Endodermal cell (in vitro differentiated cells): ENCODE measurements around the gene PHETA1. TPM values are rescaled to one million over a fixed set of nuclear protein-coding genes. Genes with fewer than 3 reads are reported as not detected.
"Not testable (repeated sequence)": the region's sequence is repeated elsewhere in the genome, so short reads cannot be mapped to it uniquely, and the experiment has no call there.

ENCODE experiments used
- DNase-seq: peaks from one replicate; pipeline ENCODE4 v3.0.0-alpha.2; 2017
- H3K27ac ChIP-seq: 2 replicates; pipeline ENCODE4 v1.5.1; 2013; ENCODE audit warnings: mild to moderate bottlenecking, low read depth, low read length, moderate library complexity
- H3K27me3 ChIP-seq: 2 replicates; pipeline ENCODE4 v1.6.1; 2013; ENCODE audit warnings: mild to moderate bottlenecking, low read length, moderate library complexity; ENCODE audit not compliant: insufficient read depth, control insufficient read depth, poor library complexity, severe bottlenecking
- H3K36me3 ChIP-seq: 2 replicates; pipeline ENCODE4 v1.7.0; 2013; ENCODE audit warnings: mild to moderate bottlenecking, low read length, moderate library complexity; ENCODE audit not compliant: control insufficient read depth, insufficient read depth
- H3K4me1 ChIP-seq: one replicate; pipeline ENCODE4 v1.7.0; 2013; ENCODE audit warnings: low read length; ENCODE audit not compliant: control insufficient read depth, insufficient read depth
- H3K4me3 ChIP-seq: 2 replicates; pipeline ENCODE4 v1.5.1; 2013; ENCODE audit warnings: mild to moderate bottlenecking, low read length, moderate library complexity
- H3K9ac ChIP-seq: 2 replicates; pipeline ENCODE4 v1.6.1; 2013; ENCODE audit warnings: mild to moderate bottlenecking, low read length, moderate library complexity; ENCODE audit not compliant: poor library complexity, severe bottlenecking; ENCODE audit errors: extremely low read depth
- H3K9me3 ChIP-seq: 2 replicates; pipeline ENCODE4 v1.6.1; 2013; ENCODE audit warnings: mild to moderate bottlenecking, low read length, moderate library complexity; ENCODE audit not compliant: control insufficient read depth
- H3K27ac Mint-ChIP-seq: 2 replicates; pipeline ENCODE4 v1.8.0; 2020; ENCODE audit warnings: mixed read lengths
- H3K27me3 Mint-ChIP-seq: 2 replicates; pipeline ENCODE4 v1.8.0; 2021; ENCODE audit warnings: mild to moderate bottlenecking, mixed read lengths; ENCODE audit not compliant: insufficient read depth
- H3K36me3 Mint-ChIP-seq: 2 replicates; pipeline ENCODE4 v1.8.0; 2020; ENCODE audit warnings: low read depth, mixed read lengths
- H3K4me1 Mint-ChIP-seq: 2 replicates; pipeline ENCODE4 v1.8.0; 2020; ENCODE audit warnings: mixed read lengths
- H3K4me3 Mint-ChIP-seq: 2 replicates; pipeline ENCODE4 v1.8.0; 2020; ENCODE audit warnings: mild to moderate bottlenecking, moderate library complexity, mixed read lengths
- H3K9me3 Mint-ChIP-seq: 2 replicates; pipeline ENCODE4 v1.8.0; 2020; ENCODE audit warnings: mild to moderate bottlenecking, mixed read lengths
- CTCF ChIP-seq: fragments of 200-600 bp; sonication (generic); conservative IDR thresholded peaks from 2 replicates; pipeline ENCODE4 v1.5.0; 2021; ENCODE audit warnings: antibody characterized with exemption, mild to moderate bottlenecking
- WGBS, 2 experiments: methylation state at CpG; one replicate each; pipeline versions ENCODE4 v1.1.5 to v1.1.7; 2013; ENCODE audit warnings: missing lambda C conversion rate in 2 of 2, mixed read lengths in 1 of 2; ENCODE audit not compliant: insufficient coverage in 1 of 2, insufficient read length in 1 of 2; 5-methylcytosine and 5-hydroxymethylcytosine counted together
- total RNA-seq, 2 donors: library from RNA; stranded (reverse); fragmentation: NEBNext Ultra II Directional in 1 of 2; extraction: Animal tissue kit (Norgen Biotek cat#: 25700) in 1 of 2; gene quantifications; 2 replicates in 1 of 2; 3 replicates in 1 of 2; pipeline ENCODE4 v1.2.1, GENCODE V29; 2021

The PHETA1 gene
- total RNA-seq, 2 donors from 2014 or later = 15.0 to 19.2 TPM

- H3K9me3 Mint-ChIP-seq = no peaks in the 10 kb centered on the region
- H3K27me3 ChIP-seq = no peaks in the 10 kb centered on the region
- no peak for TF ChIP-seq CTCF
- H3K4me1 ChIP-seq = no peaks in the 10 kb centered on the region
- no peaks in the 10 kb centered on the region for H3K36me3 Mint-ChIP-seq
- H3K27ac ChIP-seq = no peak overlapping the region
- H3K4me3 ChIP-seq = no peak overlapping the region
- 90 to 97% methylated on average over 4 of the region's 4 CpGs for WGBS, 2 experiments
- H3K27ac Mint-ChIP-seq = no peak overlapping the region
- DNase-seq = no peak
- no peak overlapping the region for H3K4me3 Mint-ChIP-seq
- peaks cover 8% of the 10 kb centered on the region for H3K4me1 Mint-ChIP-seq
- no peaks in the 10 kb centered on the region for H3K9me3 ChIP-seq
- peaks cover 9% of the 10 kb centered on the region for H3K27me3 Mint-ChIP-seq
- H3K9ac ChIP-seq = no peak overlapping the region
- H3K36me3 ChIP-seq = no peaks in the 10 kb centered on the region
Measured at GRCh38 chr12:111398530-111398929, 29.6 kb upstream of the PHETA1 start.

GRCh38 chr12:111396726-111397445 lies 28.0 kb upstream of the PHETA1 start:
- no peaks in the 10 kb centered on the region for H3K9me3 ChIP-seq
- no peak overlapping the region for H3K27ac ChIP-seq
- H3K27me3 ChIP-seq = no peaks in the 10 kb centered on the region
- H3K9ac ChIP-seq = no peak overlapping the region
- 27 to 28% methylated on average over 12 to 34 of the region's 34 CpGs for WGBS, 2 experiments
- H3K36me3 Mint-ChIP-seq = no peaks in the 10 kb centered on the region
- H3K27ac Mint-ChIP-seq = no peak overlapping the region
- H3K36me3 ChIP-seq = no peaks in the 10 kb centered on the region
- peaks cover 2% of the 10 kb centered on the region for H3K4me1 Mint-ChIP-seq
- no peak overlapping the region for H3K4me3 ChIP-seq
- H3K4me1 ChIP-seq = no peaks in the 10 kb centered on the region
- peaks cover 3% of the 10 kb centered on the region for H3K27me3 Mint-ChIP-seq
- DNase-seq = peak; percentile 97
- peak; percentile 100 for TF ChIP-seq CTCF
- no peak overlapping the region for H3K4me3 Mint-ChIP-seq
- H3K9me3 Mint-ChIP-seq = no peaks in the 10 kb centered on the region

- not testable (repeated sequence) for H3K36me3 Mint-ChIP-seq, H3K4me3 Mint-ChIP-seq, H3K27me3 ChIP-seq, H3K27ac Mint-ChIP-seq, H3K4me1 Mint-ChIP-seq, DNase-seq, H3K27ac ChIP-seq, H3K27me3 Mint-ChIP-seq, H3K9me3 ChIP-seq, H3K9ac ChIP-seq, H3K4me1 ChIP-seq, H3K4me3 ChIP-seq, H3K36me3 ChIP-seq, H3K9me3 Mint-ChIP-seq
- 85 to 93% methylated on average over 4 to 7 of the region's 7 CpGs for WGBS, 2 experiments
Measured at GRCh38 chr12:111396271-111396670, 27.4 kb upstream of the PHETA1 start.
